Measurements from ENCODE around the gene TNS3.

TNS3 gene

GRCh38 chr7:47561715-47562446 lies 20.0 kb downstream of the TNS3 start:
- Mint-ChIP-seq H3K4me1 (no peaks in the 10 kb centered on the region), H3K9me3 (no peaks in the 10 kb centered on the region), H3K36me3 (no peaks in the 10 kb centered on the region), H3K4me3 (no peak overlapping the region), H3K27ac (no peak overlapping the region), H3K27me3 (no peaks in the 10 kb centered on the region)

- Mint-ChIP-seq H3K27ac (no peak overlapping the region), H3K36me3 (no peaks in the 10 kb centered on the region), H3K4me1 (no peaks in the 10 kb centered on the region), H3K4me3 (no peak overlapping the region), H3K9me3 (no peaks in the 10 kb centered on the region), H3K27me3 (no peaks in the 10 kb centered on the region)
Measured at GRCh38 chr7:47559306-47560220, 22.3 kb downstream of the TNS3 start.

- no peak overlapping the region for H3K4me3 Mint-ChIP-seq
- no peaks in the 10 kb centered on the region for H3K36me3 Mint-ChIP-seq
- H3K27me3 Mint-ChIP-seq: no peaks in the 10 kb centered on the region
- H3K4me1 Mint-ChIP-seq: no peaks in the 10 kb centered on the region
- no peak overlapping the region for H3K27ac Mint-ChIP-seq
- no peaks in the 10 kb centered on the region for H3K9me3 Mint-ChIP-seq
Measured at GRCh38 chr7:47557694-47558670, 23.9 kb downstream of the TNS3 start.

GRCh38 chr7:47557317-47557693 lies 24.6 kb downstream of the TNS3 start:
- no peaks in the 10 kb centered on the region for H3K36me3 Mint-ChIP-seq
- no peaks in the 10 kb centered on the region for H3K4me1 Mint-ChIP-seq
- H3K4me3 Mint-ChIP-seq: no peak overlapping the region
- no peaks in the 10 kb centered on the region for H3K27me3 Mint-ChIP-seq
- no peak overlapping the region for H3K27ac Mint-ChIP-seq
- H3K9me3 Mint-ChIP-seq: no peaks in the 10 kb centered on the region

- Mint-ChIP-seq H3K4me3 (no peak overlapping the region), H3K9me3 (no peaks in the 10 kb centered on the region), H3K36me3 (no peaks in the 10 kb centered on the region), H3K4me1 (no peaks in the 10 kb centered on the region), H3K27me3 (no peaks in the 10 kb centered on the region), H3K27ac (no peak overlapping the region)
Measured at GRCh38 chr7:47556511-47557180, 25.3 kb downstream of the TNS3 start.

GRCh38 chr7:47553309-47553708 lies 28.6 kb downstream of the TNS3 start:
- no peaks in the 10 kb centered on the region for H3K27me3 Mint-ChIP-seq
- H3K4me3 Mint-ChIP-seq: no peak overlapping the region
- no peak overlapping the region for H3K27ac Mint-ChIP-seq
- no peaks in the 10 kb centered on the region for H3K4me1 Mint-ChIP-seq
- H3K9me3 Mint-ChIP-seq: no peaks in the 10 kb centered on the region
- no peaks in the 10 kb centered on the region for H3K36me3 Mint-ChIP-seq

GRCh38 chr7:47552621-47553020 lies 29.3 kb downstream of the TNS3 start:
- no peak overlapping the region for H3K4me3 Mint-ChIP-seq

GRCh38 chr7:47551668-47552440 lies 30.1 kb downstream of the TNS3 start:
- H3K27me3 Mint-ChIP-seq: no peaks in the 10 kb centered on the region
- H3K4me3 Mint-ChIP-seq: no peak overlapping the region
- no peaks in the 10 kb centered on the region for H3K9me3 Mint-ChIP-seq
- no peak overlapping the region for H3K27ac Mint-ChIP-seq
- H3K36me3 Mint-ChIP-seq: no peaks in the 10 kb centered on the region
- no peaks in the 10 kb centered on the region for H3K4me1 Mint-ChIP-seq

More at GRCh38 chr7:47552621-47553020, 29.3 kb downstream of the TNS3 start:
- H3K4me1 Mint-ChIP-seq: no peaks in the 10 kb centered on the region
- H3K27ac Mint-ChIP-seq: no peak overlapping the region
- H3K36me3 Mint-ChIP-seq: no peaks in the 10 kb centered on the region
- no peaks in the 10 kb centered on the region for H3K27me3 Mint-ChIP-seq
- H3K9me3 Mint-ChIP-seq: no peaks in the 10 kb centered on the region

- Mint-ChIP-seq H3K36me3 (no peaks in the 10 kb centered on the region), H3K27me3 (no peaks in the 10 kb centered on the region)
Measured at GRCh38 chr7:47550788-47551470, 31.0 kb downstream of the TNS3 start.

GRCh38 chr7:47549916-47550315 lies 32.0 kb downstream of the TNS3 start:
- H3K36me3 Mint-ChIP-seq: no peaks in the 10 kb centered on the region

More at GRCh38 chr7:47550788-47551470, 31.0 kb downstream of the TNS3 start:
- Mint-ChIP-seq H3K27ac (no peak overlapping the region), H3K9me3 (no peaks in the 10 kb centered on the region), H3K4me3 (no peak overlapping the region), H3K4me1 (no peaks in the 10 kb centered on the region)

GRCh38 chr7:47549397-47549796 lies 32.5 kb downstream of the TNS3 start:
- H3K4me3 Mint-ChIP-seq: no peak overlapping the region
- H3K4me1 Mint-ChIP-seq: no peaks in the 10 kb centered on the region
- no peaks in the 10 kb centered on the region for H3K36me3 Mint-ChIP-seq
- no peaks in the 10 kb centered on the region for H3K9me3 Mint-ChIP-seq
- peaks cover 1% of the 10 kb centered on the region for H3K27me3 Mint-ChIP-seq
- no peak overlapping the region for H3K27ac Mint-ChIP-seq

More at GRCh38 chr7:47549916-47550315, 32.0 kb downstream of the TNS3 start:
- Mint-ChIP-seq H3K27me3 (peaks cover 1% of the 10 kb centered on the region), H3K9me3 (no peaks in the 10 kb centered on the region), H3K4me1 (no peaks in the 10 kb centered on the region), H3K27ac (no peak overlapping the region), H3K4me3 (no peak overlapping the region)

- Mint-ChIP-seq H3K9me3 (no peaks in the 10 kb centered on the region), H3K27ac (no peak overlapping the region), H3K36me3 (no peaks in the 10 kb centered on the region), H3K27me3 (peaks cover 1% of the 10 kb centered on the region), H3K4me3 (no peak overlapping the region), H3K4me1 (no peaks in the 10 kb centered on the region)
Measured at GRCh38 chr7:47548546-47548945, 33.4 kb downstream of the TNS3 start.

- Mint-ChIP-seq H3K36me3 (no peaks in the 10 kb centered on the region), H3K4me1 (no peaks in the 10 kb centered on the region), H3K27me3 (peaks cover 1% of the 10 kb centered on the region), H3K4me3 (no peak overlapping the region), H3K27ac (no peak overlapping the region), H3K9me3 (no peaks in the 10 kb centered on the region)
Measured at GRCh38 chr7:47546733-47547494, 35.0 kb downstream of the TNS3 start.

Measured in activated naive CD4-positive, alpha-beta T cell treated with anti-CD3 and anti-CD28 coated beads, Interleukin-2, amount 50 U/mL, for 24 hours (primary cell).